OCI-LY1 (cell line): Measurements from ENCODE around the gene AMPD3.

Experiments used
- EZH2 ChIP-seq: fragments of 200-600 bp; sonication (generic), shearing (Covaris generic); IDR thresholded peaks from 2 replicates; pipeline ENCODE4 v1.8.0; 2017; ENCODE audit warnings: borderline replicate concordance, mixed run types, mild to moderate bottlenecking, antibody characterized with exemption, low read length, moderate library complexity, mixed read lengths
- TF ChIP-seq, protein P1 (sequence below): fragments of 200-600 bp; sonication (generic), shearing (Covaris generic); IDR thresholded peaks from 2 replicates; pipeline ENCODE4 v1.5.1; 2017; ENCODE audit warnings: mild to moderate bottlenecking, antibody characterized with exemption, low read length, moderate library complexity, mixed read lengths

DNA sequence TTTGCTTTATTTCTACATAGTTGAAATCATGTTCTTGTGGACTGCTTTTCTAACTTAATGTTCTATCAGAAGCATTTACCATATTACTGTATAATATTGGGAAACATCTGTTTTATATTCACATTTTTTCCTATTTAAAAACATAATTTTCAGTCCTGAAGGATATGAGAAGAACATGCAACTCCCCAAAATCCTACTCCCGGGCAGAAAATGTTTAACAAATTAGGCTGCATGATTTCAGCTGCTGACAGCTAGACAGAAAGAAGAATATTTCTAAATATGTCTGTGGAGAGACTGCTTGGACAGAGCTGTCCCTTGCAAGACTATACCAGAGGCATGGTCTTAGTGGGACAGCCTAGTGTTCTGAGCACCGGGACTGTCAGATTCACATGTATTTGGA lies 15.7 kb upstream of the AMPD3 start:
- TF ChIP-seq, protein P1, sequence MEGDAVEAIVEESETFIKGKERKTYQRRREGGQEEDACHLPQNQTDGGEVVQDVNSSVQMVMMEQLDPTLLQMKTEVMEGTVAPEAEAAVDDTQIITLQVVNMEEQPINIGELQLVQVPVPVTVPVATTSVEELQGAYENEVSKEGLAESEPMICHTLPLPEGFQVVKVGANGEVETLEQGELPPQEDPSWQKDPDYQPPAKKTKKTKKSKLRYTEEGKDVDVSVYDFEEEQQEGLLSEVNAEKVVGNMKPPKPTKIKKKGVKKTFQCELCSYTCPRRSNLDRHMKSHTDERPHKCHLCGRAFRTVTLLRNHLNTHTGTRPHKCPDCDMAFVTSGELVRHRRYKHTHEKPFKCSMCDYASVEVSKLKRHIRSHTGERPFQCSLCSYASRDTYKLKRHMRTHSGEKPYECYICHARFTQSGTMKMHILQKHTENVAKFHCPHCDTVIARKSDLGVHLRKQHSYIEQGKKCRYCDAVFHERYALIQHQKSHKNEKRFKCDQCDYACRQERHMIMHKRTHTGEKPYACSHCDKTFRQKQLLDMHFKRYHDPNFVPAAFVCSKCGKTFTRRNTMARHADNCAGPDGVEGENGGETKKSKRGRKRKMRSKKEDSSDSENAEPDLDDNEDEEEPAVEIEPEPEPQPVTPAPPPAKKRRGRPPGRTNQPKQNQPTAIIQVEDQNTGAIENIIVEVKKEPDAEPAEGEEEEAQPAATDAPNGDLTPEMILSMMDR = no peak
- no peak for TF ChIP-seq EZH2
